BLaER1 (cell line): ENCODE measurements around the gene CSNK1E.
A peak's percentile ranks its signal among the peaks of the same experiment; 100 is the strongest.

ENCODE experiments used
- H3K27ac ChIP-seq: shearing (Covaris generic); formaldehyde crosslinking; 2 replicates; pipeline ENCODE4 v1.8.1; 2022
- H3K27me3 ChIP-seq: shearing (Covaris generic); formaldehyde crosslinking; 2 replicates; pipeline ENCODE4 v1.8.1; 2022
- H3K36me3 ChIP-seq: shearing (Covaris generic); formaldehyde crosslinking; 2 replicates; pipeline ENCODE4 v1.8.1; 2022
- H3K4me1 ChIP-seq: shearing (Covaris generic); formaldehyde crosslinking; 2 replicates; pipeline ENCODE4 v1.8.1; 2022
- H3K4me2 ChIP-seq: shearing (Covaris generic); formaldehyde crosslinking; 2 replicates; pipeline ENCODE4 v1.8.1; 2022
- H3K4me3 ChIP-seq: shearing (Covaris generic); formaldehyde crosslinking; 2 replicates; pipeline ENCODE4 v1.8.1; 2022
- H3K9ac ChIP-seq: shearing (Covaris generic); formaldehyde crosslinking; 2 replicates; pipeline ENCODE4 v1.8.1; 2022
- H3K9me3 ChIP-seq: shearing (Covaris generic); formaldehyde crosslinking; 2 replicates; pipeline ENCODE4 v1.8.1; 2022
- H4K20me1 ChIP-seq: shearing (Covaris generic); formaldehyde crosslinking; 2 replicates; pipeline ENCODE4 v1.8.1; 2022
- Cebpa-rat ChIP-seq: shearing (Covaris generic); IDR thresholded peaks from 2 replicates; pipeline ENCODE4 v1.8.1; 2022

The CSNK1E gene

GRCh38 chr22:38316364-38317121 lies 690 bp downstream of the CSNK1E start:
- Histone ChIP-seq H3K9ac (peak overlapping the region; percentile 98), H3K4me2 (peak overlapping the region; percentile 87), H4K20me1 (peaks cover 50% of the 10 kb centered on the region), H3K4me1 (peaks cover 55% of the 10 kb centered on the region), H3K27me3 (no peaks in the 10 kb centered on the region), H3K27ac (peak overlapping the region; percentile 98), H3K9me3 (no peaks in the 10 kb centered on the region), H3K4me3 (peak overlapping the region; percentile 87), H3K36me3 (peaks cover 29% of the 10 kb centered on the region)
- TF ChIP-seq Cebpa-rat = no peak

DNA sequence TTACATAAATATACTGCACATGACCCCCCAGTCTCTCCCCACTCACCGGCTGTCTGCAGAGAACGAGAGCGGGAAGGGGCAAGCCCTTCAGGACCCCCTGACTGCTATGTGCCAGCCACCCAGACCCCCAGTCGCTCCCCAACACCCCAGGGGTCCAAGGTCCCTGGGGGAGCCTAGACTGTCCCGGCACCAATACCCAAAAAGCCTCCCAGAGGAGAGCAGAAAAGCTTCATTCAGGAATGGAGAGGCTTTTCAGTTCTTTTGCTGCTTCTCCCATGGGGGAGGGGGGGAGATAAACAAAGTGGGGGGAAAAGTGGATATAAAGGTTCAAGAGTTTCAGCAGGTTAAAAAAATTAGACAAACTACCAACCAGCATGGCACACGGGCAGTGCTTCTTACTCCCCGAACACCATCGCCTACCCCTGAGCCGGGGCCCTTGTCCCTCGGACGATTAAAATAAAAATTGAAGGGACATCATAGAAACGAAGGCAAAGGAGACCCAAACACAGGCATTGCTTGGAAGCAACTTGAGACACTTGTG lies 1.3 kb downstream of the CSNK1E start:
- peaks cover 62% of the 10 kb centered on the region for H3K4me1 ChIP-seq
- no peaks in the 10 kb centered on the region for H3K9me3 ChIP-seq
- peak overlapping the region; percentile 98 for H3K27ac ChIP-seq
- no peaks in the 10 kb centered on the region for H3K27me3 ChIP-seq
- H3K36me3 ChIP-seq = peaks cover 36% of the 10 kb centered on the region
- H3K4me2 ChIP-seq = peak overlapping the region; percentile 87
- H3K4me3 ChIP-seq = peak overlapping the region; percentile 87
- H3K9ac ChIP-seq = peak overlapping the region; percentile 98
- TF ChIP-seq Cebpa-rat = no peak
- peaks cover 57% of the 10 kb centered on the region for H4K20me1 ChIP-seq

GRCh38 chr22:38314933-38315822 lies 2.1 kb downstream of the CSNK1E start:
- TF ChIP-seq Cebpa-rat = no peak
- H3K9ac ChIP-seq = peak overlapping the region; percentile 98
- H3K4me3 ChIP-seq = peak overlapping the region; percentile 87
- peaks cover 43% of the 10 kb centered on the region for H3K36me3 ChIP-seq
- peak overlapping the region; percentile 98 for H3K27ac ChIP-seq
- H4K20me1 ChIP-seq = peaks cover 64% of the 10 kb centered on the region
- no peaks in the 10 kb centered on the region for H3K27me3 ChIP-seq
- no peaks in the 10 kb centered on the region for H3K9me3 ChIP-seq
- peak overlapping the region; percentile 87 for H3K4me2 ChIP-seq
- peaks cover 69% of the 10 kb centered on the region for H3K4me1 ChIP-seq

DNA sequence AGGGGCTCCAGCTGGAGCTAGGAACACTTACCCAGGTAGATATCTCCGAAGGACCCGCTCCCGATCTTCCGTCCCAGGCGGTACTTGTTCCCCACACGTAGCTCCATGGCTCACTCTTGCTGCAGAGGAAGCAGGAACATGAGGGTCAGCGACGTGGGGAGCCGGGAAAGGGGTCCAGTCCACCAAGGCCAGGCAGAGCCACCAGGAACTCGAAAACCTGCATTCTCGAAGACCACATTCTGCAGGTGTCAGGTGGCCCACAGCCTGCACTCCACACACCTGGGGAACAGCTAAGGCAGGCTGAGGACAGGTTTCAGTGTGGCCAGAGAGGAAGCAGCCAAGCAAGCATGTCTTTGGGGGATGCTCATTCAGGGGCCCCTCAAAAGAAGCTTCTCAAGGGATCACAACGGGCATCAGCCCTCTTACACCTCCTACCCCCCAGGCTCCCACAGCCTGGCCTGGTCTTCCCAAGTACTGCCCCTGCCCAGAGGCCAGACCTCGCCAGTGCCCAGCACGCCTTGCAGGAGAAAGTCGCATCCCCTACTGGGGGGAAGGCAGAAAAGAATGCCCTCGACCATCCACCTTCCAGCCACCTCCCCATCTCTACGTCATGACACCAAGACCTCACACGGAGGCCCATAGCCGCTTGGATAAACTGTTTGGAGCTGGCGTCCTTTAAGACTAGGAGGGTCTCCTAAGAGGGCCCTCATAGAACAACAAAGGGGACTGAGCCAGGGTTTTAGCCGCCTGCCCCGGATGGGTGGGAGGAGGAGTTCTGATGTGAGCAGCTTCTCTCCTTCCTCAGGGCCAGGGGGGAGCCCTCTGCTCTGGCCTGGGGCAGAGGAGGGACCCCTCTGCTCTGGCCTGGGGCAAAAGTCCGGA lies 2.9 kb downstream of the CSNK1E start:
- H3K9ac ChIP-seq = peak overlapping the region; percentile 98
- no peak for TF ChIP-seq Cebpa-rat
- peak overlapping the region; percentile 98 for H3K27ac ChIP-seq
- peaks cover 78% of the 10 kb centered on the region for H3K4me1 ChIP-seq
- H3K4me3 ChIP-seq = peak overlapping the region; percentile 87
- H3K27me3 ChIP-seq = no peaks in the 10 kb centered on the region
- peaks cover 73% of the 10 kb centered on the region for H4K20me1 ChIP-seq
- H3K36me3 ChIP-seq = peaks cover 52% of the 10 kb centered on the region
- H3K9me3 ChIP-seq = no peaks in the 10 kb centered on the region
- peak overlapping the region; percentile 87 for H3K4me2 ChIP-seq

DNA sequence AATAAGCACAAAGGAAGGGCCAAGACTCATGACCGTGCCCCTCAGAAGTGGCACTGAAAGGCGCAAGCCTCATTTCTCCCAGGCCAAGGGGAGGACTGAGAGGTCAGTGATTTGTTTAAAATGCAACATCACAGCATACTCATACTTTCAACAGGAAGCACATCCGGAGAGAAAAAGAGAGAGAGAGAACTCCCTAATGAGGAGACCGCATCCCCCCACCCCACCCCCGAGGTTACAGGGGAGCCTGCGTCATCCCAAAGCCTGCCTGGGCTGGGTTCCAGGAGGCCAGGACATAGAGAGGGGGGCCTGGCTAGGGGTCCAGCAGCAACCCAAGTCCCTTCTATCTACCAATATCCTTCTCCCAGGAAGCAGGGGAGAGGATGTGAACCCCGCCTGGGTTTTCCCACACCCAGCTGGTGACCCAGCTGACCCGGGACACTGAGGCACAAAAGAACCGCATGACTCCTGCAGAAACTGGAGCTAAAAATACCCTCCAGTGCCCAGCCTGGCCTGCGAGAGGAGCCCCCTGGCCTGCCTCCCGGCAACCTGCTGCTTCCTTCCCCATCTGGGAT lies 3.8 kb downstream of the CSNK1E start:
- Histone ChIP-seq H3K4me3 (peak overlapping the region; percentile 87), H3K27ac (peak overlapping the region; percentile 98), H3K36me3 (peaks cover 60% of the 10 kb centered on the region), H3K4me1 (peaks cover 82% of the 10 kb centered on the region), H3K9me3 (no peaks in the 10 kb centered on the region), H3K9ac (peak overlapping the region; percentile 98), H4K20me1 (peaks cover 81% of the 10 kb centered on the region), H3K4me2 (peak overlapping the region; percentile 87), H3K27me3 (no peaks in the 10 kb centered on the region)
- no peak for TF ChIP-seq Cebpa-rat

GRCh38 chr22:38312261-38312800 lies 4.9 kb downstream of the CSNK1E start:
- Histone ChIP-seq H3K9me3 (no peaks in the 10 kb centered on the region), H3K4me1 (peaks cover 83% of the 10 kb centered on the region), H3K9ac (peak overlapping the region; percentile 21; the same call in 1 of the 2 replicates), H3K4me2 (peak overlapping the region; percentile 87), H3K27ac (peak overlapping the region; percentile 20; the same call in 1 of the 2 replicates), H3K36me3 (peaks cover 71% of the 10 kb centered on the region), H3K27me3 (no peaks in the 10 kb centered on the region), H4K20me1 (peaks cover 92% of the 10 kb centered on the region), H3K4me3 (no peak overlapping the region)
- TF ChIP-seq Cebpa-rat = no peak

DNA sequence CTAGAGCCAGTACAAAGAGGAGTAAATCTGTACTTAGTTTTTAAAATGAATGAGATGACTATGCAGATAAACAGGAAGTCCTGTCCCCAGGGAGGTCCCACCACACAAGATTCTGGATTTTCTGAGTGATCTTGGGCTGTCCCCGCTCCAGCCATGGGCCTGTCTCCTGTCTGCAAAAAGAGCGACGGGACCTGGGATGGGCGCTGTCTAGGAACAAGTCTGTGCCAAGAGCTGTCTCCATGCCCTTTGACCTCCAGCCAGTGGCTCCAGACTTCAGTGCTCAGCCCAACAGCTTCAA lies 6.0 kb downstream of the CSNK1E start:
- Histone ChIP-seq H4K20me1 (peaks cover 100% of the 10 kb centered on the region), H3K9me3 (no peaks in the 10 kb centered on the region), H3K4me3 (no peak overlapping the region), H3K9ac (peak overlapping the region; percentile 21; the same call in 1 of the 2 replicates), H3K27ac (peak overlapping the region; percentile 43; the same call in 1 of the 2 replicates), H3K27me3 (no peaks in the 10 kb centered on the region), H3K4me2 (peak overlapping the region; percentile 87), H3K36me3 (peaks cover 78% of the 10 kb centered on the region), H3K4me1 (peaks cover 93% of the 10 kb centered on the region)
- TF ChIP-seq Cebpa-rat = no peak

GRCh38 chr22:38310518-38311322 lies 6.5 kb downstream of the CSNK1E start:
- no peak overlapping the region for H3K4me3 ChIP-seq
- H3K36me3 ChIP-seq = peaks cover 78% of the 10 kb centered on the region
- peaks cover 99% of the 10 kb centered on the region for H3K4me1 ChIP-seq
- peak overlapping the region; percentile 43; the same call in 1 of the 2 replicates for H3K27ac ChIP-seq
- no peaks in the 10 kb centered on the region for H3K9me3 ChIP-seq
- H3K4me2 ChIP-seq = peak overlapping the region; percentile 87
- peak overlapping the region; percentile 27; the same call in 1 of the 2 replicates for H3K9ac ChIP-seq
- H3K27me3 ChIP-seq = no peaks in the 10 kb centered on the region
- no peak for TF ChIP-seq Cebpa-rat
- H4K20me1 ChIP-seq = peaks cover 100% of the 10 kb centered on the region
